Activated CD4-positive, alpha-beta T cell treated with anti-CD3 and anti-CD28 coated beads, Interleukin-10, Interleukin-2, amounts not matched to agents 100 ng/mL and 50 ng/mL, durations not matched to agents 16 hours and 8 hours (primary cell): Measurements from ENCODE around the gene GTF2B.
A peak's percentile ranks its signal among the peaks of the same experiment; 100 is the strongest.
"Not testable (repeated sequence)": the region's sequence is repeated elsewhere in the genome, so short reads cannot be mapped to it uniquely, and the experiment has no call there.

ENCODE experiments used
- DNase-seq: peaks from one replicate; pipeline ENCODE4 v3.0.0-alpha.2; 2020

GTF2B gene

GRCh38 chr1:88883156-88883555 lies 8.2 kb downstream of the GTF2B start:
- DNase-seq: no peak

DNA sequence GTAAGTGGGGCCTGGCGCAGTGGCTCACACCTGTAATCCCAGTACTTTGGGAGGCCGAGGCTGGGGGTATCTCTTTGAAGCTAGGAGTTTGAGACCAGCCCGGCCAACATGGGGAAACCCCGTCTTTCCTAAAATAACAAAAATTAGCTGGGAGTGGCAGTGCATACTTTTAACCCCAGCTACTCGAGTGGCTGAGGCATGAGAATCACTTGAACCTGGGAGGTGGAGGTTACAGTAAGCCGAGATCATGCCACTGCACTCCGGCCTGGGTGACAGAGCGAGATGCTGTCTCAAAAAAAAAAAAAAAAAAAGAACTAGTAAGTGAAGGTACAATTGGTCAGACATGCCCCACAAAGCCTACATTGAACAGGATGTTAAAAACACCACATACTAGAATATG lies 10.7 kb downstream of the GTF2B start:
- DNase-seq: not testable (repeated sequence)

DNA sequence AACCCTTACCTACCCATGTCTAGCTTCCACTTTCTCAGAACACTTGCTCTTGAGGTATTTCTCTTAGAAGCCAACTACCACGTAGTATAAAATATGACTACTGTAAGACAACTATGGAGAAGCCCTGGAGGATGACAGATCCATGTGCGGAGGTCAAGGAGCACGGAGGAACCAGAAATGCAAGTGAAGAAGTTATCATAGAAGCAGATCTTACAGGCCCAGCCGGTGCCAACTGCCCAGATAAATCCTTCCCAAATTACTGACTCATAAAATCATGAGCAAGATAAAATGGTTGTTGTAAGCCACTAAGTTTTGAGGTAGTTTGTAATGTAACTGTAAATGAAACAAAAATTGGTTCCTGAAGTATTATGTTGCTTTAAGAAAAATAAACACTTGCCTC lies 12.6 kb downstream of the GTF2B start:
- no peak for DNase-seq

DNA sequence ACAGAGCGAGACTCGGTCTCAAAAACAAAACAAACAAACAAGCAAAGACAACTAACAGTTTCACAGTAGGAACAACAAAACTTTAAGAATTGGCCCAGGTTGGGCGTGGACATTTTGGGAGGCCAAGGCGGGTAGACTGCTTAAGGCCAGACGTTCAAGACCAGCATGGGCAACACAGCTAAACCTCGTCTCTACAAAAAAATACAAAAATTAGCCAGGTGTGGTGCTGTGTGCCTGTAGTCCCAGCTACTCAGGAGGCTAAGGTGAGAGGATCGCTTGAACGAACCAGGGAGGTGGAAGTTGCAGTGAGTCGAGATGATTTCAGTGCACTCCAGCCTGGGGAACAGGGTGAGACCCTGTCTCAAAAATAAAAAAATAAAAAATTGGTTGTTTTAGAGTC lies 13.5 kb downstream of the GTF2B start:
- DNase-seq: no peak

DNA sequence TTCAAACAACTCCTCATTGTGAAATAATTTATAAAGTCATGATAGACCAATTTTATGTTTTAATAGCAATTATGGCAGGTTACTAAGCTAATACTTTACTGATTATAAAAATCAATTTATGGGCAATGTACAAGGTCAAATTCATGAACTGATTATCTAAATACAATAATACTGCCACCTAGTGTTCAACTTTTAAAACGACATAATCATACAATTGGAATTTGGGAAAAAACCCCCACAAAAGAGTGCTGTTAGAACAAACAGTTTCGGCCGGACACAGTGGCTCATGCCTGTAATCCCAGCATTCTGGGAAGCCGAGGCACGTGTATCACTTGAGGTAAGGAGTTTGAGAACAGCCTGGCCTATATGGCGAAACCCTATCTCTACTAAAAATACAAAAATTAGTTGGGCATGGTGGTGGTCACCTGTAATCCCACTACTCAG lies 14.0 kb downstream of the GTF2B start:
- DNase-seq: peak; percentile 24

- no peak for DNase-seq
These were observed 14.6 kb downstream of the GTF2B start for GRCh38 chr1:88876573-88877365.

DNA sequence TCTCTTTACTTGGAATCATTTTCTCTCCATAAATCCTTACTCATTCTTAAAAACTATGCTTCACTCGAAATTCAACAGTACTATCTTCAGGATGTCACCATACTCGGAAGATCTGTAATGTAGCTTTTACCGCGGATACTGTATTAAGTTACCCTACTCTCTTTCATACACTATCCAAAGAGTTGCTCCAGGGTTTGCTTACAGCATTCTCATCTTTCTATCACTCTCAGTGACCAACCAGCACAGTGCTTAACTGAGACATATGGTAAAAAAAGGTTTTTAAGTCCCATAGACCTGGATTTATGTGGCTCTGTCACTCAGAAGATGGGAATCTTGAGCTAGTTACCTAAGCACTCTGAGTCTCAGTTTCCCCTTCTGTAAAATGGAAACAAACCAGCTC lies 15.8 kb downstream of the GTF2B start:
- no peak for DNase-seq

GRCh38 chr1:88873737-88874349 lies 17.5 kb downstream of the GTF2B start:
- DNase-seq: no peak

DNA sequence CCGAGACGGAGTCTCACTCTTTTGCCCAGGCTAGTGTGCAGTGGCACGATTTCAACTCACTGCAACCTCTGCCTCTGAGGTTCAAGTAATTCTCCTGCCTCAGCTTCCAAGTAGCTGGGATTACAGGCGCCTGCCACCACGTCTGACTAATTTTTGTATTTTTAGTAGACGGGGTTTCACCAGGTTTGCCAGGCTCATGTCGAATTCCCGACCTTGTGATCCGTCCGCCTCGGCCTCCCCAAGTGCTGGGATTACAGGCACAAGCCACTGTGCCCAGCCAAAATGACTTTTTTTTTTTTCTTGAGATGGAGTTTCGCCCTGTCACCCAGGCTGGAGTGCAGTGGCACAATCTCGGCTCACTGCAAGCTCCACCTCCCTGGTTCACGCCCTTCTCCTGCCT lies 21.7 kb downstream of the GTF2B start:
- not testable (repeated sequence) for DNase-seq

- peak; percentile 52 for DNase-seq
These were observed 23.4 kb downstream of the GTF2B start for GRCh38 chr1:88867743-88868521.

- DNase-seq: no peak
These were observed 39.9 kb downstream of the GTF2B start for GRCh38 chr1:88851303-88852063.

DNA sequence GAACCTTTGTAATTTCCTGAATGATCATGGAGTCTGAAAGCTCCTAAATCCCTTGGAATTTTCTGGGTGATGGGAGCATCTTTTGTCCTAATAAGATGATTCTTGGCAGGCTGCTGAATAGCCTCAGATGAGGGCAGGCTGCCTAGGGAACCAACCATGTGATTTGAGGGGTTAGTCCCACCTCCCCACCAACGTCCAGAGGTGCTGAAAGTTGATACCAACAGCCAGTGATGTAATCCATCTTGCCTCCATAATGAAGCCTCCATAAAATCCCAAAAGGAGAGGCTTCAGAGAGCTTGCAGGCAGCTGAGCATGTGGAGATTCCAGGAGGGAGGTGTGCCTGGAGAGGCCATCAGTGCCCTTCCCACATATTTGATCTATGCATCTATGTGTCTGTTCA lies 43.7 kb downstream of the GTF2B start:
- DNase-seq: no peak

GRCh38 chr1:88825721-88826120 lies 65.6 kb downstream of the GTF2B start:
- no peak for DNase-seq

- DNase-seq: not testable (repeated sequence)
These were observed 71.7 kb downstream of the GTF2B start for GRCh38 chr1:88819642-88820041.

- no peak for DNase-seq
These were observed 77.9 kb downstream of the GTF2B start for GRCh38 chr1:88813471-88813870.

DNA sequence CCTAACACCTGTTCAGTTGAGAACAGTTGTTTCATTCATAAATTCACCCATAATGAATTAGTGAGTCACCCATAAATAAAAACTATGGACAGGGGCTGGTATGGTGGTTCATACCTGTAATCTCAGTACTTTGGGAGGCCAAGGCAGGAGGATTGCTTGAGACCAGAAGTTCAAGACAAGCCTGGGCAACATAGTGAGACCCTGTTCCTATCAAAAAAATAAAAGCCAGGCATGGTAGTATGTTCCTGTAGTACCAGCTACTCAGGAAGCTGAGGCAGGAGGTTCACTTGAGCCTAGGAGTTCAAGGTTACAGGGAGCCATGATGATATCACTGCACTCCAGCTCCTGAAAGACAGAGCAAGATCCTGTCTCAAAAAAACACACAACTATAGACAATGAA lies 79.0 kb downstream of the GTF2B start:
- no peak for DNase-seq

DNA sequence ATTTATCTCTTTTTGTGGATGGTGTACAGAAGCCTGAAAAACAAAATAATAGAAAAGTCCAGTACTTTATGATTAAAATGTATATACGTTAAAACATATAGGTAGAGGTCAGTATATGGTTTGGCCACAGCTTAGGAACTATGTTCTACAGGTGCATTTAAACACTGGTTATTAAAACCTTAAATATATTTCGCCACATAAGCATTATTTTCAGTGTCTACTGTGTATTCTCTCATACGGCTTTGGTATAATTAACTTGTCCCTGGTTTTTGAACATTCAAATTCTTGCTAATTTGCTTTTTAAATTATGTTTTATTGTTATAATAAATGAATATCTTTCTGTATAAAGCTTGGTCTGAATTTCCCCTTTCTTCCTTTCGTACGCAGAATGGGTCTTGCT lies 87.9 kb downstream of the GTF2B start:
- no peak for DNase-seq

GRCh38 chr1:88802950-88803349 lies 88.4 kb downstream of the GTF2B start:
- DNase-seq: no peak
